ENCODE data around the gene PDX1. TPM values are rescaled to one million over a fixed set of nuclear protein-coding genes. Genes with fewer than 3 reads are reported as not detected.

PDX1 gene
- total RNA-seq, 4 donors from 2014 or later = not detected

GRCh38 chr13:27968316-27969081, 48.7 kb downstream of the PDX1 start:
- TF ChIP-seq, protein P1, sequence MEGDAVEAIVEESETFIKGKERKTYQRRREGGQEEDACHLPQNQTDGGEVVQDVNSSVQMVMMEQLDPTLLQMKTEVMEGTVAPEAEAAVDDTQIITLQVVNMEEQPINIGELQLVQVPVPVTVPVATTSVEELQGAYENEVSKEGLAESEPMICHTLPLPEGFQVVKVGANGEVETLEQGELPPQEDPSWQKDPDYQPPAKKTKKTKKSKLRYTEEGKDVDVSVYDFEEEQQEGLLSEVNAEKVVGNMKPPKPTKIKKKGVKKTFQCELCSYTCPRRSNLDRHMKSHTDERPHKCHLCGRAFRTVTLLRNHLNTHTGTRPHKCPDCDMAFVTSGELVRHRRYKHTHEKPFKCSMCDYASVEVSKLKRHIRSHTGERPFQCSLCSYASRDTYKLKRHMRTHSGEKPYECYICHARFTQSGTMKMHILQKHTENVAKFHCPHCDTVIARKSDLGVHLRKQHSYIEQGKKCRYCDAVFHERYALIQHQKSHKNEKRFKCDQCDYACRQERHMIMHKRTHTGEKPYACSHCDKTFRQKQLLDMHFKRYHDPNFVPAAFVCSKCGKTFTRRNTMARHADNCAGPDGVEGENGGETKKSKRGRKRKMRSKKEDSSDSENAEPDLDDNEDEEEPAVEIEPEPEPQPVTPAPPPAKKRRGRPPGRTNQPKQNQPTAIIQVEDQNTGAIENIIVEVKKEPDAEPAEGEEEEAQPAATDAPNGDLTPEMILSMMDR (IDR thresholded peaks at IDR 0.05) = no peak
- no peak for TF ChIP-seq POLR2A (IDR thresholded peaks at IDR 0.05)
- H3K4me3 ChIP-seq = peak overlapping the region in 2 of 4 donors; percentile 13 to 43
- H3K27ac ChIP-seq = no peak overlapping the region
- H3K27me3 ChIP-seq = peaks cover 41 to 100% (median 60%) of the 10 kb centered on the region in 4 donors
- intact Hi-C loops (cut with DNase I) = no loop called here
- no peak for DNase-seq
- peaks cover 12 to 41% (median 14%) of the 10 kb centered on the region in 3 donors for H3K4me1 ChIP-seq
- 0% methylated on average over 8 of the region's 86 CpGs; no CpG with 5 or more reads in 1 of the 2 donors for WGBS, 2 donors
- H3K9me3 ChIP-seq = no peaks in the 10 kb centered on the region
- no peaks in the 10 kb centered on the region for H3K36me3 ChIP-seq

DNA sequence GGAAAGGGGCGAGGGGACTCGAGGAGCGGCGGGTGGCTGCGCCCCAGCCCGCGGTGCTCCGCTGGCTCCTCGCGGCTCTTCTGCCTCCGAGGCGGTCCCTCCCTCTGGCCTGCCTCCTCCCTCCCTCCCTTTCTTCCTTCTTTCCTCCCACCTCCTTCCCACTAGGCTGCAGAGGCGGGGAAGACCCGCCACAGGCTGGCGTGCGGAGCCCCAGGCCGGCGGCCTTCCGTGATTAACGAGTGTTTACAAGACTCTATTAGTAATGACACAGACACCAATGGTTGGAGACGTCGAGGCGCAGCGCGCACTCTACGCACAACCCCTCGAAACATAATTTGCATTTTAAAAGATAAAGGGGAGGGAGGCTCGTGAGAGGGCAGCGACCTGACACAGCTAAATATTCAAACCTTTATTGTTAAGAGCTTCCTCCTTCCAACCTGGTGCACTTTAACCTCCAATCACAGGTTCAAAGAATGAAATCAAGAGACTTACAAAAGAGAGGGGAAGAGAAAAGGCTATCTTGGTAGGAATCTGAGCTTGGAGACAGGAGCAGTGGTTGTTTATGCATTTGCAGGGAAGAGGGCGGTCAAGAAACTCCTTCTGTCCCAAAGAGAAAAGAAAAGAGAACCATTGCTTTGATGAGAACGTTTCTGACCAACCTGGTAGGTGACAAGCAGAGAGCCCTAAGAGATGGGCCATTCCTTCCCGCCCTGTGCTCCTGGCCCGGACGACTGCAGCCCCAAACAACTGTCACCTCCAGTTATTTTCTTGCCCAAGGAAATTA, 49.5 kb downstream of the PDX1 start, which contains the start of gene CDX2:
CDX2 (minus strand) TSS at position 234 of the 784 bp plus-strand sequence. CDS start 309 bp downstream, outside the sequence.
- TF ChIP-seq, protein P1 (IDR thresholded peaks at IDR 0.05) = no peak
- no peak for TF ChIP-seq POLR2A (IDR thresholded peaks at IDR 0.05)
- H3K4me3 ChIP-seq = peak within 1 kb of the TSS in 2 of 4 donors; percentile 13 to 43
- intact Hi-C loops (cut with DNase I) = no loop called here
- H3K4me1 ChIP-seq = peaks cover 12 to 41% (median 14%) of the 10 kb centered on the region in 3 donors
- no peaks in the 10 kb centered on the region for H3K36me3 ChIP-seq
- 6 to 12% methylated on average over 19 to 28 of the region's 34 CpGs for WGBS, 2 donors
- H3K27me3 ChIP-seq = peaks cover 41 to 100% (median 59%) of the 10 kb centered on the region in 4 donors
- H3K9me3 ChIP-seq = no peaks in the 10 kb centered on the region
- DNase-seq = no peak
- H3K27ac ChIP-seq = no peak within 1 kb of the TSS

- intact Hi-C loops (cut with DNase I) = no loop called here
- TF ChIP-seq, protein P1 (IDR thresholded peaks at IDR 0.05) = no peak
- TF ChIP-seq POLR2A (IDR thresholded peaks at IDR 0.05) = no peak
- Histone ChIP-seq H3K36me3 (no peaks in the 10 kb centered on the region), H3K27ac (no peak overlapping the region), H3K9me3 (no peaks in the 10 kb centered on the region), H3K4me1 (peaks cover 12 to 41% (median 14%) of the 10 kb centered on the region in 3 donors), H3K4me3 (no peak overlapping the region), H3K27me3 (peaks cover 39 to 100% (median 57%) of the 10 kb centered on the region in 4 donors)
- DNase-seq = no peak
- WGBS, 2 donors = 19 to 25% methylated on average over 7 of the region's 7 CpGs
Measured at GRCh38 chr13:27969866-27970229, 50.0 kb downstream of the PDX1 start.

- intact Hi-C loops (cut with DNase I) = no loop called here
- no peak overlapping the region for H3K27ac ChIP-seq
- peaks cover 36 to 100% (median 54%) of the 10 kb centered on the region in 4 donors for H3K27me3 ChIP-seq
- H3K4me1 ChIP-seq = peaks cover 12 to 45% (median 14%) of the 10 kb centered on the region in 3 donors
- no peak overlapping the region for H3K4me3 ChIP-seq
- 11 to 14% methylated on average over 24 to 28 of the region's 53 CpGs for WGBS, 2 donors
- H3K9me3 ChIP-seq = no peaks in the 10 kb centered on the region
- no peak for TF ChIP-seq POLR2A (IDR thresholded peaks at IDR 0.05)
- TF ChIP-seq, protein P1 (IDR thresholded peaks at IDR 0.05) = no peak
- no peak for DNase-seq
- H3K36me3 ChIP-seq = no peaks in the 10 kb centered on the region
Measured at GRCh38 chr13:27970382-27971235, 50.8 kb downstream of the PDX1 start.
